K562 (cell line): Measurements from ENCODE around the gene CDK1. TPM values are rescaled to one million over a fixed set of nuclear protein-coding genes. Genes with fewer than 3 reads are reported as not detected.

Experiments
- ATAC-seq: fragments of 200-7000 bp; cut with Tn5 transposase; 3 replicates; pipeline ENCODE4 v1.9.1; 2020; ENCODE audit warnings: moderate library complexity
- BruUV-seq: library from RNA; stranded (reverse); fragments of 400-500 nt; replicated peaks from 2 replicates; lab custom pipeline; 2021; lab: Mats Ljungman, UMichigan
- CTCF ChIA-PET: fragments of 300-600 bp; formaldehyde crosslinking; extraction: SDS; loops from one replicate; lab custom pipeline; 2021; ENCODE audit warnings: low intra/inter-chr PET ratio; lab: Yijun Ruan, JAX
- POLR2A ChIA-PET: fragments of 300-600, 350-650 bp; sonication (Branson Sonifier 250); formaldehyde crosslinking; extraction: SDS; loops from one replicate; lab custom pipeline; 2021; ENCODE audit warnings: antibody characterized with exemption, inconsistent platforms; lab: Yijun Ruan, JAX
- DNase-seq, 4 experiments: peaks; one replicate each; pipeline versions ENCODE4 v3.0.0 to v3.0.0-alpha.2; 2011 to 2018; ENCODE audit warnings: low spot score in 3 of 4, mixed read lengths in 3 of 4; ENCODE audit errors: extremely low read depth in 1 of 4
- FAIRE-seq: peaks from 2 replicates; lab custom pipeline; 2011; peaks lifted over from hg19 to GRCh38; lab: Jason Lieb, UNC
- H2AFZ ChIP-seq: 2 replicates; pipeline ENCODE4 v1.6.0; 2011; ENCODE audit warnings: low read depth, low read length, control low read depth, inconsistent platforms
- H3K27ac ChIP-seq: fragments of 200-600 bp; 3 replicates; pipeline ENCODE4 v1.8.0; 2011; ENCODE audit warnings: low read depth, mild to moderate bottlenecking, control low read depth, inconsistent platforms, low read length, moderate library complexity, mixed read lengths; ENCODE audit errors: extremely low read depth
- H3K27me3 ChIP-seq, 2 experiments: fragments of 300-600 bp in 1 of 2; 2 replicates in 1 of 2; 3 replicates in 1 of 2; pipeline versions ENCODE4 v1.6.0 to v1.8.0; 2011; ENCODE audit warnings: inconsistent platforms in 2 of 2, low read length in 2 of 2, mild to moderate bottlenecking in 1 of 2, mixed read lengths in 1 of 2, moderate library complexity in 1 of 2; ENCODE audit not compliant: control insufficient read depth in 2 of 2, insufficient read depth in 2 of 2
- H3K36me3 ChIP-seq: fragments of 300-600 bp; 3 replicates; pipeline ENCODE4 v1.8.0; 2011; ENCODE audit warnings: mild to moderate bottlenecking, low read length, inconsistent platforms; ENCODE audit not compliant: control insufficient read depth, insufficient read depth
- H3K4me1 ChIP-seq, 2 experiments: fragments of 200-600 bp in 1 of 2; replicated peaks in 1 of 2; 2 replicates in 1 of 2; 3 replicates in 1 of 2; pipeline versions ENCODE4 v1.5.1 to v1.8.0; 2011; ENCODE audit warnings: inconsistent platforms in 2 of 2, low read length in 2 of 2, mild to moderate bottlenecking in 1 of 2, mixed read lengths in 1 of 2, moderate library complexity in 1 of 2; ENCODE audit not compliant: control insufficient read depth in 2 of 2, insufficient read depth in 2 of 2
- H3K4me2 ChIP-seq: 2 replicates; pipeline ENCODE4 v1.6.1; 2011; ENCODE audit warnings: low read length, control low read depth, inconsistent platforms, mixed read lengths; ENCODE audit not compliant: insufficient read depth
- H3K4me3 ChIP-seq: fragments of 200-600 bp; sonication (generic), shearing (Covaris generic); 2 replicates; pipeline ENCODE4 v1.5.1; 2016; ENCODE audit warnings: control low read depth, inconsistent platforms
- H3K79me2 ChIP-seq: fragments of 200-600 bp; 3 replicates; pipeline ENCODE4 v1.8.0; 2011; ENCODE audit warnings: low read length, inconsistent platforms; ENCODE audit not compliant: control insufficient read depth, insufficient read depth
- H3K9ac ChIP-seq, 2 experiments: 2 replicates each; pipeline versions ENCODE4 v1.6.0 to v1.6.1; 2011; ENCODE audit warnings: low read depth in 2 of 2, low read length in 2 of 2, control low read depth in 1 of 2, inconsistent platforms in 1 of 2, mild to moderate bottlenecking in 1 of 2, mixed read lengths in 1 of 2; ENCODE audit not compliant: insufficient read depth in 1 of 2
- H3K9me1 ChIP-seq: one replicate; pipeline ENCODE4 v1.6.0; 2011; ENCODE audit warnings: inconsistent platforms, mild to moderate bottlenecking, low read length, moderate library complexity; ENCODE audit not compliant: control insufficient read depth, insufficient read depth
- H3K9me3 ChIP-seq: replicated peaks from 2 replicates; pipeline ENCODE4 v1.5.1; 2011; ENCODE audit warnings: low read depth, low read length, inconsistent platforms; ENCODE audit not compliant: control insufficient read depth, insufficient read depth
- H4K20me1 ChIP-seq: replicated peaks from 2 replicates; pipeline ENCODE4 v1.6.1; 2011; ENCODE audit warnings: low read length, inconsistent platforms, mixed read lengths; ENCODE audit not compliant: control insufficient read depth, insufficient read depth
- CREM ChIP-seq: IDR thresholded peaks from 2 replicates; pipeline ENCODE4 v1.6.1; 2014; ENCODE audit warnings: antibody characterized with exemption, low read depth
- FOXK2 ChIP-seq, 2 experiments: fragments of 450-650 bp; IDR thresholded peaks in 1 of 2; conservative IDR thresholded peaks in 1 of 2; 2 replicates each; pipeline ENCODE4 v1.6.1; 2016; ENCODE audit warnings: low read depth in 2 of 2, mild to moderate bottlenecking in 1 of 2
- SMC3 ChIP-seq: conservative IDR thresholded peaks from 2 replicates; pipeline ENCODE4 v1.6.1; 2011; ENCODE audit warnings: low read depth, low read length, improper control_type of control experiment; ENCODE audit not compliant: insufficient read depth
- STAG1 ChIP-seq: sonication (generic); formaldehyde crosslinking; IDR thresholded peaks from 2 replicates; pipeline ENCODE4 v1.5.0; 2020; ENCODE audit warnings: missing genetic modification reagents, borderline replicate concordance
- XRCC3 ChIP-seq: fragments of 450-650 bp; IDR thresholded peaks from 2 replicates; pipeline ENCODE4 v1.6.1; 2017; ENCODE audit warnings: mild to moderate bottlenecking, moderate library complexity
- WGBS: fragments of 100-300 bp; shearing (Covaris generic); methylation state at CpG from one replicate; pipeline ENCODE4 v1.1.6; 2016; ENCODE audit warnings: low coverage, mixed read lengths; ENCODE audit not compliant: insufficient coverage; ENCODE audit errors: missing lambda C conversion rate; 5-methylcytosine and 5-hydroxymethylcytosine counted together
- in situ Hi-C: fragments of 300-500 bp; cut with MboI; formaldehyde crosslinking; loops from 4 replicates; pipeline ENCODE4 v1.15.0; 2018; ENCODE audit warnings: inconsistent platforms, mixed read lengths
- intact Hi-C: fragments of 100-400 bp; cut with micrococcal nuclease; formaldehyde crosslinking; loops from 2 replicates; pipeline ENCODE4 v1.14.2; 2022
- polyA plus RNA-seq, 8 experiments: library from polyadenylated mRNA; depleted of rRNA in 4 of 8; stranded (reverse) in 5 of 8; unstranded in 3 of 8; fragments of >200 nt; fragmentation: Nextera tagmentation in 2 of 8; fragmentation: Illumina TruSeq in 1 of 8; extraction: Ambion mirVana in 2 of 8; extraction: Trizol in 1 of 8; gene quantifications; 2 replicates each; pipeline versions ENCODE4 v1.2.1 to v1.2.3, GENCODE V29; 2011 to 2014; ENCODE audit warnings: inconsistent platforms in 1 of 8, missing spikeins in 1 of 8
- total RNA-seq, 7 experiments: library from RNA; depleted of rRNA in 6 of 7; stranded (reverse); fragments of >200 nt in 6 of 7; fragmentation: Illumina TruSeq in 2 of 7; extraction: Trizol in 2 of 7; gene quantifications; 2 replicates each; pipeline versions ENCODE4 v1.2.1 to v1.2.3, GENCODE V29; 2011 to 2021; ENCODE audit warnings: low replicate concordance in 1 of 7
- TF ChIP-seq, protein P1 (sequence below): fragments of 250-450 bp; sonication (Bioruptor Pico); IDR thresholded peaks from 2 replicates; pipeline ENCODE4 v1.4.0; 2020; ENCODE audit warnings: mild to moderate bottlenecking, moderate library complexity
- TF ChIP-seq, protein P2 (sequence below): fragments of 450-650 bp; IDR thresholded peaks from 2 replicates; pipeline ENCODE4 v1.7.1; 2018; ENCODE audit warnings: mild to moderate bottlenecking, low read depth; ENCODE audit not compliant: partially characterized antibody
- TF ChIP-seq, protein P3 (sequence below), 2 experiments: fragments of 450-650 bp; conservative IDR thresholded peaks; 2 replicates each; pipeline ENCODE4 v1.6.1; 2017; ENCODE audit warnings: mild to moderate bottlenecking in 2 of 2, moderate library complexity in 2 of 2

CDK1 gene
- total and polyA plus RNA-seq, 9 of the 15 experiments (the other 6 are each of a cell fraction or from before 2014, with no cell fraction given), result 156 to 685 (median 236) TPM

DNA sequence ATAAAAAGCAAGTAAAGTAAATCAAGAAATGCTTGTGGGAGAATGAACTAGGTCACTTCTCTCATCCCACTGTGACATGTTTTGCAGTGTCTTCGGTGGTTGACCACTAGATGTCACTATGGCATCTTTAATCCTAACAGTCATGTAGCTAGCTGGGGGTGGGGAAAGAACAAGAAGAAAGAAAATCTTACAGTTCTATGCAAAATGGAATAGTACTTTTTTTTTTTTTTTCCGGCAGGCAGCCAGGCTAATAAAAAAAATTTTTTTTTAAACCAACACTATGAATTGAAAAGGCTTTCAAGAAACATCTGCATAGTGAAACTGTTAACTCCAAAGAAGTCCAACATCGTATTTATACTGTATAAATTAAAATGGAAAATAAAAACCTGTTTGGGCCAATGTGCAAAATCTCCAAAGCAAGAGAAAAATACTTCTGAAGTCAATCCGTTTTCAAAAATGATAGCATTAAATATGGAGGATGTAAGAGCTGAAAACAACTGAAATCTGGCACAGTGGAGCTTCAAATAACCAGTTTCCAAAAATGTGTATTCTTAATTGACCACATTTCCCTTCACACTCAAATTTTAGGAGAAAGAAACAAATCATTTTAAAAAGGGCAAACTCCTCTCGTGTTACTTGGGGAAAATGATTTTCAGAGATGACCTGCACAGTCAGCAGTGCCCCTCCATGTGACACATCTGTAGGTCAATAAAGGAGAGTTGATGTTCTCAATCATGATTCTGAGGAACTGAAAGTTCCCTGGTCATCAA lies 38.5 kb downstream of the CDK1 start:
- 15% methylated on average over 5 of the region's 5 CpGs for WGBS
- peak; percentile 95 for ATAC-seq
- no peak overlapping the region for H3K9ac ChIP-seq
- no peaks in the 10 kb centered on the region for H3K79me2 ChIP-seq
- no peak overlapping the region for H3K4me3 ChIP-seq
- H3K27ac ChIP-seq, result no peak overlapping the region
- peak; percentile 87 to 89 (median 88) for DNase-seq
- no peaks in the 10 kb centered on the region for H3K36me3 ChIP-seq
- POLR2A ChIA-PET, result no interaction called here
- H3K4me2 ChIP-seq, result no peak overlapping the region
- H3K9me3 ChIP-seq, result no peaks in the 10 kb centered on the region
- H3K9me1 ChIP-seq, result no peaks in the 10 kb centered on the region
- CTCF ChIA-PET, result interaction anchor here (0.6 to 2.3 kb wide), 11 partner anchors 122 to 1053 kb away, joined by 3 to 16 read pairs (median 3); no protein-coding TSS in a partner anchor
- in situ Hi-C loops, result loop anchor here (10.0 kb wide), 1 partner anchor 148 kb away; no protein-coding TSS in a partner anchor
- no peaks in the 10 kb centered on the region for H3K27me3 ChIP-seq
- intact Hi-C loops, result loop anchor here (1.0 to 5.0 kb wide), 4 partner anchors 147 to 1430 kb away; no protein-coding TSS in a partner anchor
- H3K4me1 ChIP-seq, result no peaks in the 10 kb centered on the region
- FAIRE-seq, result peak; percentile 90
- BruUV-seq, result no TSS peak
- no peaks in the 10 kb centered on the region for H4K20me1 ChIP-seq
- peak overlapping the region; percentile 43; the same call in 1 of the 2 replicates for H2AFZ ChIP-seq
- TF ChIP-seq FOXK2 (conservative IDR thresholded peaks at IDR 0.05 in 1 of 2, IDR thresholded peaks at IDR 0.05 in 1 of 2; ENCODE audit: low read depth in 2 of 2) (0 out of 4 replicates have a peak, but pooled peaks of 1 of the 2 experiments have one; percentile 32), XRCC3 (no peak), STAG1 (CRISPR knock-in tag) (peak; percentile 17; the same call in 1 of the 2 replicates), SMC3 (peak; percentile 92), CREM (0 out of 2 replicates have a peak, but pooled peaks have one; percentile 35)
- TF ChIP-seq, protein P1, sequence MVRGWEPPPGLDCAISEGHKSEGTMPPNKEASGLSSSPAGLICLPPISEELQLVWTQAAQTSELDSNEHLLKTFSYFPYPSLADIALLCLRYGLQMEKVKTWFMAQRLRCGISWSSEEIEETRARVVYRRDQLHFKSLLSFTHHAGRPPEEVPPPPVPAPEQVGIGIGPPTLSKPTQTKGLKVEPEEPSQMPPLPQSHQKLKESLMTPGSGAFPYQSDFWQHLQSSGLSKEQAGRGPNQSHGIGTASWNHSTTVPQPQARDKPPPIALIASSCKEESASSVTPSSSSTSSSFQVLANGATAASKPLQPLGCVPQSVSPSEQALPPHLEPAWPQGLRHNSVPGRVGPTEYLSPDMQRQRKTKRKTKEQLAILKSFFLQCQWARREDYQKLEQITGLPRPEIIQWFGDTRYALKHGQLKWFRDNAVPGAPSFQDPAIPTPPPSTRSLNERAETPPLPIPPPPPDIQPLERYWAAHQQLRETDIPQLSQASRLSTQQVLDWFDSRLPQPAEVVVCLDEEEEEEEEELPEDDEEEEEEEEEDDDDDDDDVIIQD (CRISPR knock-in tag), result no peak
- TF ChIP-seq, protein P2, sequence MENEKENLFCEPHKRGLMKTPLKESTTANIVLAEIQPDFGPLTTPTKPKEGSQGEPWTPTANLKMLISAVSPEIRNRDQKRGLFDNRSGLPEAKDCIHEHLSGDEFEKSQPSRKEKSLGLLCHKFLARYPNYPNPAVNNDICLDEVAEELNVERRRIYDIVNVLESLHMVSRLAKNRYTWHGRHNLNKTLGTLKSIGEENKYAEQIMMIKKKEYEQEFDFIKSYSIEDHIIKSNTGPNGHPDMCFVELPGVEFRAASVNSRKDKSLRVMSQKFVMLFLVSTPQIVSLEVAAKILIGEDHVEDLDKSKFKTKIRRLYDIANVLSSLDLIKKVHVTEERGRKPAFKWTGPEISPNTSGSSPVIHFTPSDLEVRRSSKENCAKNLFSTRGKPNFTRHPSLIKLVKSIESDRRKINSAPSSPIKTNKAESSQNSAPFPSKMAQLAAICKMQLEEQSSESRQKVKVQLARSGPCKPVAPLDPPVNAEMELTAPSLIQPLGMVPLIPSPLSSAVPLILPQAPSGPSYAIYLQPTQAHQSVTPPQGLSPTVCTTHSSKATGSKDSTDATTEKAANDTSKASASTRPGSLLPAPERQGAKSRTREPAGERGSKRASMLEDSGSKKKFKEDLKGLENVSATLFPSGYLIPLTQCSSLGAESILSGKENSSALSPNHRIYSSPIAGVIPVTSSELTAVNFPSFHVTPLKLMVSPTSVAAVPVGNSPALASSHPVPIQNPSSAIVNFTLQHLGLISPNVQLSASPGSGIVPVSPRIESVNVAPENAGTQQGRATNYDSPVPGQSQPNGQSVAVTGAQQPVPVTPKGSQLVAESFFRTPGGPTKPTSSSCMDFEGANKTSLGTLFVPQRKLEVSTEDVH, result peak; percentile 36
- TF ChIP-seq, protein P3, sequence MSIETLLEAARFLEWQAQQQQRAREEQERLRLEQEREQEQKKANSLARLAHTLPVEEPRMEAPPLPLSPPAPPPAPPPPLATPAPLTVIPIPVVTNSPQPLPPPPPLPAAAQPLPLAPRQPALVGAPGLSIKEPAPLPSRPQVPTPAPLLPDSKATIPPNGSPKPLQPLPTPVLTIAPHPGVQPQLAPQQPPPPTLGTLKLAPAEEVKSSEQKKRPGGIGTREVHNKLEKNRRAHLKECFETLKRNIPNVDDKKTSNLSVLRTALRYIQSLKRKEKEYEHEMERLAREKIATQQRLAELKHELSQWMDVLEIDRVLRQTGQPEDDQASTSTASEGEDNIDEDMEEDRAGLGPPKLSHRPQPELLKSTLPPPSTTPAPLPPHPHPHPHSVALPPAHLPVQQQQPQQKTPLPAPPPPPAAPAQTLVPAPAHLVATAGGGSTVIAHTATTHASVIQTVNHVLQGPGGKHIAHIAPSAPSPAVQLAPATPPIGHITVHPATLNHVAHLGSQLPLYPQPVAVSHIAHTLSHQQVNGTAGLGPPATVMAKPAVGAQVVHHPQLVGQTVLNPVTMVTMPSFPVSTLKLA (conservative IDR thresholded peaks at IDR 0.05), result 0 out of 4 replicates have a peak, but pooled peaks of 1 of the 2 experiments have one; percentile 10
